GM06990 (cell line): Measurements from ENCODE around the gene NRG2.

Experiments
- DNase-seq: peaks from one replicate; pipeline ENCODE4 v3.0.0-alpha.2; 2011; ENCODE audit not compliant: insufficient read length; ENCODE audit errors: extremely low read depth
- H3K27me3 ChIP-seq: replicated peaks from 2 replicates; pipeline ENCODE4 v1.6.0; 2011; ENCODE audit warnings: low read length; ENCODE audit not compliant: control insufficient read depth, insufficient read depth
- H3K36me3 ChIP-seq: 2 replicates; pipeline ENCODE4 v1.5.1; 2011; ENCODE audit warnings: low read length; ENCODE audit not compliant: control insufficient read depth, insufficient read depth
- H3K4me3 ChIP-seq: replicated peaks from 2 replicates; pipeline ENCODE4 v1.5.1; 2011; ENCODE audit warnings: low read depth, mild to moderate bottlenecking, control low read depth, low read length
- TF ChIP-seq, protein P1 (sequence below): IDR thresholded peaks from 2 replicates; pipeline ENCODE4 v1.5.1; 2011; ENCODE audit warnings: low read length, control low read depth, mild to moderate bottlenecking, inconsistent platforms; ENCODE audit not compliant: insufficient read depth, poor library complexity, severe bottlenecking

Gene NRG2

GRCh38 chr5:139839232-139839815, 203.8 kb downstream of the NRG2 start:
- Histone ChIP-seq H3K4me3 (no peak overlapping the region), H3K27me3 (no peaks in the 10 kb centered on the region), H3K36me3 (no peaks in the 10 kb centered on the region)
- TF ChIP-seq, protein P1, sequence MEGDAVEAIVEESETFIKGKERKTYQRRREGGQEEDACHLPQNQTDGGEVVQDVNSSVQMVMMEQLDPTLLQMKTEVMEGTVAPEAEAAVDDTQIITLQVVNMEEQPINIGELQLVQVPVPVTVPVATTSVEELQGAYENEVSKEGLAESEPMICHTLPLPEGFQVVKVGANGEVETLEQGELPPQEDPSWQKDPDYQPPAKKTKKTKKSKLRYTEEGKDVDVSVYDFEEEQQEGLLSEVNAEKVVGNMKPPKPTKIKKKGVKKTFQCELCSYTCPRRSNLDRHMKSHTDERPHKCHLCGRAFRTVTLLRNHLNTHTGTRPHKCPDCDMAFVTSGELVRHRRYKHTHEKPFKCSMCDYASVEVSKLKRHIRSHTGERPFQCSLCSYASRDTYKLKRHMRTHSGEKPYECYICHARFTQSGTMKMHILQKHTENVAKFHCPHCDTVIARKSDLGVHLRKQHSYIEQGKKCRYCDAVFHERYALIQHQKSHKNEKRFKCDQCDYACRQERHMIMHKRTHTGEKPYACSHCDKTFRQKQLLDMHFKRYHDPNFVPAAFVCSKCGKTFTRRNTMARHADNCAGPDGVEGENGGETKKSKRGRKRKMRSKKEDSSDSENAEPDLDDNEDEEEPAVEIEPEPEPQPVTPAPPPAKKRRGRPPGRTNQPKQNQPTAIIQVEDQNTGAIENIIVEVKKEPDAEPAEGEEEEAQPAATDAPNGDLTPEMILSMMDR = no peak
- no peak for DNase-seq

GRCh38 chr5:139838381-139839197, 204.5 kb downstream of the NRG2 start:
- Histone ChIP-seq H3K36me3 (no peaks in the 10 kb centered on the region), H3K27me3 (no peaks in the 10 kb centered on the region), H3K4me3 (no peak overlapping the region)
- TF ChIP-seq, protein P1 = no peak
- no peak for DNase-seq

DNA sequence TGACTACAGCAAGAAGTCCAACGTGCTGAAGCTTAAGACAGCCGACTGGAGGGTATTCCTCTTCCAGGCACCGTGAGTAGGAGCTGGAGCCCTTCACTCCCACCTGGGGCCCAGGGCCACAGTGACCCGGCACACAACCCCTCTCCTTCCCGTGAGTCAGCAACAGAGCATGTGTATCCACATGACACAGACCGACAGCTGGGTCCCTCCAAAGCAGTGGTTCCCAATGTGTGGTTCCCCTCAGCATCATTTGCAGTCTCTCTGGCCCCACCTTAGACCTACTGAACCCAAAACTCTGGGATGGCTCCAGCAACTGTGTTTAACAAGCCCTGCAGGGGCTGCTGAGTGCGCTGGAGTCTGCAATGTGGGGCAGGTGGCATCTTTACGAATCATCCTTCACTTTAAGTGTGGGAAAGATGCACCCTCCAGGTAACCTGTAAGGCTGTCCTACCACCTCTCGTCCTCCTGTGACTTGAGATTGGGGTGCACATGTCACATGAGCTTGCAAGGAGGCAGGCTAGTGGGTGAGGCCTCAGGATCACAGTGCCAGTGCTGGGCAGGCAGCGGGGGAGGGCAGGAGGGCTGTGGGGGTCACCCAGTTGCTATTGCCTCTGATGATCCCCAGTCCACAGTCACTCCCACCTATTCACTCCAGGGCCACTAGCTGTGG, 205.3 kb downstream of the NRG2 start:
- Histone ChIP-seq H3K27me3 (peaks cover 2% of the 10 kb centered on the region), H3K4me3 (no peak overlapping the region), H3K36me3 (no peaks in the 10 kb centered on the region)
- TF ChIP-seq, protein P1 = no peak
- DNase-seq = no peak

- Histone ChIP-seq H3K36me3 (no peaks in the 10 kb centered on the region), H3K4me3 (no peak overlapping the region), H3K27me3 (peaks cover 3% of the 10 kb centered on the region)
- no peak for DNase-seq
- TF ChIP-seq, protein P1 = no peak
These were observed 206.5 kb downstream of the NRG2 start for GRCh38 chr5:139836469-139837208.

- Histone ChIP-seq H3K36me3 (no peaks in the 10 kb centered on the region), H3K4me3 (no peak overlapping the region), H3K27me3 (peaks cover 3% of the 10 kb centered on the region)
- TF ChIP-seq, protein P1 = no peak
- no peak for DNase-seq
These were observed 207.4 kb downstream of the NRG2 start for GRCh38 chr5:139835656-139836055.
